ENCODE measurements around the gene EXOSC3. TPM values are rescaled to one million over a fixed set of nuclear protein-coding genes. Genes with fewer than 3 reads are reported as not detected.

EXOSC3 gene
- total and polyA plus RNA-seq, 2 of the 13 experiments (the other 11 are each of a cell fraction or from before 2014, with no cell fraction given), result 17.5 to 68.7 TPM

- TF ChIP-seq HCFC1 (IDR thresholded peaks at IDR 0.05; ENCODE audit: low read depth, low read length) (peak; percentile 76), TRIM24 (CRISPR knock-in tag; IDR thresholded peaks at IDR 0.05) (no peak), HMGXB4 (CRISPR knock-in tag; IDR thresholded peaks at IDR 0.05; ENCODE audit: borderline replicate concordance in 1 of 2, low read depth in 1 of 2) (peak; percentile 37 to 57; a peak in 2 of 4 replicates), ZNF580 (CRISPR knock-in tag; IDR thresholded peaks at IDR 0.05; ENCODE audit: borderline replicate concordance, low read depth) (no peak), KAT8 (CRISPR knock-in tag; IDR thresholded peaks at IDR 0.05) (peak; percentile 64), ZNF235 (CRISPR knock-in tag; IDR thresholded peaks at IDR 0.05; ENCODE audit: borderline replicate concordance) (peak; percentile 81), THAP11 (CRISPR knock-in tag; IDR thresholded peaks at IDR 0.05) (peak; percentile 98), ZNF431 (CRISPR knock-in tag; IDR thresholded peaks at IDR 0.05; ENCODE audit: borderline replicate concordance, low read depth) (no peak), NONO (IDR thresholded peaks at IDR 0.05) (no peak), NONO (CRISPR knock-in tag; conservative IDR thresholded peaks at IDR 0.05) (0 out of 2 replicates have a peak, but pooled peaks have one; percentile 39), NR2F2 (IDR thresholded peaks at IDR 0.05; ENCODE audit: borderline replicate concordance, low read depth) (no peak), ZNF850 (CRISPR knock-in tag; conservative IDR thresholded peaks at IDR 0.05) (0 out of 2 replicates have a peak, but pooled peaks have one; percentile 41), ZNF607 (CRISPR knock-in tag; IDR thresholded peaks at IDR 0.05; ENCODE audit: borderline replicate concordance) (peak; percentile 79), ZNF597 (CRISPR knock-in tag; IDR thresholded peaks at IDR 0.05) (no peak), ONECUT2 (CRISPR knock-in tag; IDR thresholded peaks at IDR 0.05) (no peak), TOE1 (CRISPR knock-in tag; IDR thresholded peaks at IDR 0.05) (no peak), POLR2A (IDR thresholded peaks at IDR 0.05; ENCODE audit: insufficient read depth in 1 of 2, low read depth in 2 of 2, low read length in 2 of 2) (peak; percentile 48 to 78; a peak in 3 of 4 replicates), NAIF1 (CRISPR knock-in tag; IDR thresholded peaks at IDR 0.05; ENCODE audit: borderline replicate concordance) (0 out of 2 replicates have a peak, but pooled peaks have one; percentile 54), ZBTB7B (CRISPR knock-in tag; IDR thresholded peaks at IDR 0.05) (0 out of 2 replicates have a peak, but pooled peaks have one; percentile 39), ZNF367 (CRISPR knock-in tag; IDR thresholded peaks at IDR 0.05; ENCODE audit: borderline replicate concordance) (no peak), ZNF230 (CRISPR knock-in tag; IDR thresholded peaks at IDR 0.05) (no peak), TCF12 (IDR thresholded peaks at IDR 0.05) (no peak), TCF12 (CRISPR knock-in tag; IDR thresholded peaks at IDR 0.05) (peak; percentile 72; the same call in 1 of the 2 replicates), CBFB (CRISPR knock-in tag; IDR thresholded peaks at IDR 0.05) (0 out of 2 replicates have a peak, but pooled peaks have one; percentile 35), RAD21 (CRISPR knock-in tag; IDR thresholded peaks at IDR 0.05) (no peak), CENPX (CRISPR knock-in tag; IDR thresholded peaks at IDR 0.05) (no peak), ZNF75D (CRISPR knock-in tag; IDR thresholded peaks at IDR 0.05; ENCODE audit: borderline replicate concordance) (no peak), ZBTB7A (CRISPR knock-in tag; IDR thresholded peaks at IDR 0.05) (peak; percentile 67; the same call in 1 of the 2 replicates), KAT7 (CRISPR knock-in tag; IDR thresholded peaks at IDR 0.05; ENCODE audit: borderline replicate concordance) (0 out of 2 replicates have a peak, but pooled peaks have one; percentile 42), ZNF563 (CRISPR knock-in tag; IDR thresholded peaks at IDR 0.05) (no peak)
Measured at GRCh38 chr9:37753489-37754190, 31.2 kb downstream of the EXOSC3 start, which contains the start of gene TRMT10B (continued).
